WTC11 (cell line): Measurements from ENCODE around the gene APOBEC3H. TPM values are rescaled to one million over a fixed set of nuclear protein-coding genes. Genes with fewer than 3 reads are reported as not detected.

ENCODE experiments used
- ATAC-seq: fragments of 200-7000 bp; cut with Tn5 transposase; 2 replicates; pipeline ENCODE4 v1.10.0; 2021; ENCODE audit warnings: mild to moderate bottlenecking, moderate library complexity
- CTCF ChIA-PET: fragments of 300-600 bp; sonication (Branson Sonifier 250); formaldehyde crosslinking; loops from one replicate; lab custom pipeline; 2021; ENCODE audit warnings: antibody characterized with exemption; lab: Charles Lee
- POLR2A ChIA-PET: fragments of 350-600 bp; sonication (Branson Sonifier 250); formaldehyde crosslinking; loops from one replicate; lab custom pipeline; 2021; ENCODE audit warnings: antibody characterized with exemption; lab: Charles Lee
- DNase-seq: peaks from one replicate; pipeline ENCODE4 v3.0.0; 2021; ENCODE audit warnings: low spot score
- H3K27ac Mint-ChIP-seq: 2 replicates; pipeline ENCODE4 v1.8.0; 2021; ENCODE audit warnings: mixed read lengths
- H3K27me3 Mint-ChIP-seq: 2 replicates; pipeline ENCODE4 v1.8.0; 2021; ENCODE audit warnings: low read depth, mild to moderate bottlenecking, moderate library complexity, mixed read lengths
- H3K36me3 Mint-ChIP-seq: 2 replicates; pipeline ENCODE4 v1.8.0; 2021; ENCODE audit warnings: mixed read lengths
- H3K4me1 Mint-ChIP-seq: 2 replicates; pipeline ENCODE4 v1.8.0; 2022; ENCODE audit warnings: mixed read lengths
- H3K4me3 Mint-ChIP-seq: 2 replicates; pipeline ENCODE4 v1.8.0; 2021; ENCODE audit warnings: mild to moderate bottlenecking, moderate library complexity, mixed read lengths
- H3K9me3 Mint-ChIP-seq: 2 replicates; pipeline ENCODE4 v1.8.0; 2021; ENCODE audit warnings: mixed read lengths
- GRHL2 ChIP-seq: fragments of 250-450 bp; sonication (Bioruptor Pico); IDR thresholded peaks from 2 replicates; pipeline ENCODE4 v1.8.0; 2022; ENCODE audit warnings: mild to moderate bottlenecking, moderate library complexity; ENCODE audit not compliant: insufficient replicate concordance, severe bottlenecking
- JUN ChIP-seq: sonication (generic); formaldehyde crosslinking; IDR thresholded peaks from 2 replicates; pipeline ENCODE4 v1.8.0; 2023; ENCODE audit warnings: mild to moderate bottlenecking, missing genetic modification reagents
- KAT7 ChIP-seq: sonication (generic); formaldehyde crosslinking; IDR thresholded peaks from 2 replicates; pipeline ENCODE4 v1.8.1; 2023; ENCODE audit warnings: missing genetic modification reagents, mild to moderate bottlenecking, borderline replicate concordance
- NFYB ChIP-seq: sonication (generic); formaldehyde crosslinking; conservative IDR thresholded peaks from 2 replicates; pipeline ENCODE4 v1.8.0; 2022; ENCODE audit warnings: low read depth, missing genetic modification reagents
- NR1H2 ChIP-seq: sonication (generic); formaldehyde crosslinking; IDR thresholded peaks from 2 replicates; pipeline ENCODE4 v1.9.0; 2021; ENCODE audit warnings: mild to moderate bottlenecking, moderate library complexity, missing genetic modification reagents
- ZNF121 ChIP-seq: sonication (generic); formaldehyde crosslinking; IDR thresholded peaks from 2 replicates; pipeline ENCODE4 v1.8.0; 2023; ENCODE audit warnings: missing genetic modification reagents
- ZNF317 ChIP-seq: sonication (generic); formaldehyde crosslinking; IDR thresholded peaks from 2 replicates; pipeline ENCODE4 v1.8.1; 2023; ENCODE audit warnings: low read depth, mild to moderate bottlenecking, moderate library complexity, missing genetic modification reagents, borderline replicate concordance
- ZNF423 ChIP-seq: fragments of 250-450 bp; sonication (Bioruptor Pico); IDR thresholded peaks from 2 replicates; pipeline ENCODE4 v2.1.2; 2022; ENCODE audit warnings: mild to moderate bottlenecking, moderate library complexity
- total RNA-seq: library from RNA; stranded (reverse); gene quantifications from 3 replicates; pipeline ENCODE4 v1.2.3, GENCODE V29; 2021
- TF ChIP-seq, protein P1 (sequence below): fragments of 250-450 bp; sonication (Bioruptor Pico); IDR thresholded peaks from 2 replicates; pipeline ENCODE4 v1.9.0; 2021; ENCODE audit warnings: moderate library complexity, mild to moderate bottlenecking, inconsistent platforms, borderline replicate concordance
- TF ChIP-seq, protein P2 (sequence below): fragments of 200-600 bp; IDR thresholded peaks from 2 replicates; pipeline ENCODE4 v1.8.0; 2022; ENCODE audit warnings: antibody characterized with exemption
- TF ChIP-seq, protein P3 (sequence below): sonication (generic); formaldehyde crosslinking; IDR thresholded peaks from 2 replicates; pipeline ENCODE4 v1.8.1; 2023; ENCODE audit warnings: mild to moderate bottlenecking, missing genetic modification reagents
- TF ChIP-seq, protein P4 (sequence below): fragments of 250-450 bp; sonication (Bioruptor Pico); IDR thresholded peaks from 2 replicates; pipeline ENCODE4 v1.9.0; 2021; ENCODE audit warnings: mild to moderate bottlenecking
- TF ChIP-seq, protein P5 (sequence below): sonication (generic); formaldehyde crosslinking; IDR thresholded peaks from 2 replicates; pipeline ENCODE4 v1.8.1; 2022; ENCODE audit warnings: mild to moderate bottlenecking, moderate library complexity, missing genetic modification reagents
- TF ChIP-seq, protein P6 (sequence below): sonication (generic); formaldehyde crosslinking; IDR thresholded peaks from 2 replicates; pipeline ENCODE4 v1.8.0; 2022; ENCODE audit warnings: missing genetic modification reagents

The APOBEC3H gene
- total RNA-seq, 1 experiment from 2014 or later: 0.42 TPM

DNA sequence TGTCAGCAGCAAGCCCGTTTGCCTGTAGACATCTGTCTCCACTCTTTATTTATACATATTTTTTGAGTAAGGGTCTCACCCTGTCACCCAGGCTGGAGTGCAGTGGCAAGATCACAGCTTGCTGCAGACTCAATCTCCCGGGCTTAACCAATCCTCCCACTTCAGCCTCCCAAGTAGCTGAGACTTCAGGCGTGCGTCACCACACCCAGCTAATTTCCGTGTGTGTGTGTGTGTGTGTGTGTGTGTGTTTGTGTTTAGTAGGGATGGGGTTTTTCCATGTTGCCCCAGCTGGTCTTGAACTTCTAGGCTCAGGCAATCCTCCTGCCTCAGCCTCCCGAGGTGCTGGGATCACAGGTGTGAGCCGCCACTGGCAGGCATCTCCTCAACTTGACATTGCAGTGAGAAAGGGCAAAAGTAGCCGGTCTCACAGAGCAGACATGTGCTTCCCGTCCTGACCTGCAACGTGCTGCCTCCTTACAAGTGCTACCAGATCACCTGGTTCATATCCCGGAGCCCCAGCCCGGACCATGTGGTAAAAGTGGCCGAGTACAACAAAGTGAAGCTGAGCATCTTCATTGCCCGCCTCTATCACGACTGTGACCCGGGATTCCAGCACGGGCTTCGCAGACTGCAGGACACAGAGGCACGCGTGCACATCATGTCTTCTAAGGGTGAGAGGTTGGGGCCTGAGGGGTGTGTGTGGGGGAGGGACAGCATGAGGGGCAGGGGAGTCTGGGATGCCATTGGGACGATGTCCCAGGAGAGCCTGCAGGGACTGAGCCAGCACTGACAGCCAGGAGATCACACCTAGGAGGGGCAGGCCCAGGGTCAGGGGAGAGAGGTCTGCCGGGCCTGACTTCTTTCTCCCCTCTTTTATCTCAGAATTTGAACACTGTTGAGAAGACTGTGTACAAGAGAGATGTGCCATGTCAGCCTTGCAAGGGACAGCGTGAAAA, 5.6 kb upstream of the APOBEC3H start:
- CTCF ChIA-PET: no interaction called here
- H3K27me3 Mint-ChIP-seq: 0 out of 2 replicates have a peak, but pooled peaks cover 3% of the 10 kb centered on the region
- H3K4me3 Mint-ChIP-seq: no peak overlapping the region
- ATAC-seq (no peak), DNase-seq (no peak)
- H3K4me1 Mint-ChIP-seq: peaks cover 20% of the 10 kb centered on the region
- TF ChIP-seq, protein P1, sequence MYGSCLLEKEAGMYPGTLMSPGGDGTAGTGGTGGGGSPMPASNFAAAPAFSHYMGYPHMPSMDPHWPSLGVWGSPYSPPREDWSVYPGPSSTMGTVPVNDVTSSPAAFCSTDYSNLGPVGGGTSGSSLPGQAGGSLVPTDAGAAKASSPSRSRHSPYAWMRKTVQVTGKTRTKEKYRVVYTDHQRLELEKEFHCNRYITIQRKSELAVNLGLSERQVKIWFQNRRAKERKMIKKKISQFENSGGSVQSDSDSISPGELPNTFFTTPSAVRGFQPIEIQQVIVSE (CRISPR knock-in tag): no peak
- no peak for TF ChIP-seq NFYB (CRISPR knock-in tag)
- TF ChIP-seq, protein P2, sequence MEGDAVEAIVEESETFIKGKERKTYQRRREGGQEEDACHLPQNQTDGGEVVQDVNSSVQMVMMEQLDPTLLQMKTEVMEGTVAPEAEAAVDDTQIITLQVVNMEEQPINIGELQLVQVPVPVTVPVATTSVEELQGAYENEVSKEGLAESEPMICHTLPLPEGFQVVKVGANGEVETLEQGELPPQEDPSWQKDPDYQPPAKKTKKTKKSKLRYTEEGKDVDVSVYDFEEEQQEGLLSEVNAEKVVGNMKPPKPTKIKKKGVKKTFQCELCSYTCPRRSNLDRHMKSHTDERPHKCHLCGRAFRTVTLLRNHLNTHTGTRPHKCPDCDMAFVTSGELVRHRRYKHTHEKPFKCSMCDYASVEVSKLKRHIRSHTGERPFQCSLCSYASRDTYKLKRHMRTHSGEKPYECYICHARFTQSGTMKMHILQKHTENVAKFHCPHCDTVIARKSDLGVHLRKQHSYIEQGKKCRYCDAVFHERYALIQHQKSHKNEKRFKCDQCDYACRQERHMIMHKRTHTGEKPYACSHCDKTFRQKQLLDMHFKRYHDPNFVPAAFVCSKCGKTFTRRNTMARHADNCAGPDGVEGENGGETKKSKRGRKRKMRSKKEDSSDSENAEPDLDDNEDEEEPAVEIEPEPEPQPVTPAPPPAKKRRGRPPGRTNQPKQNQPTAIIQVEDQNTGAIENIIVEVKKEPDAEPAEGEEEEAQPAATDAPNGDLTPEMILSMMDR: no peak
- no peak for TF ChIP-seq ZNF121
- TF ChIP-seq, protein P3, sequence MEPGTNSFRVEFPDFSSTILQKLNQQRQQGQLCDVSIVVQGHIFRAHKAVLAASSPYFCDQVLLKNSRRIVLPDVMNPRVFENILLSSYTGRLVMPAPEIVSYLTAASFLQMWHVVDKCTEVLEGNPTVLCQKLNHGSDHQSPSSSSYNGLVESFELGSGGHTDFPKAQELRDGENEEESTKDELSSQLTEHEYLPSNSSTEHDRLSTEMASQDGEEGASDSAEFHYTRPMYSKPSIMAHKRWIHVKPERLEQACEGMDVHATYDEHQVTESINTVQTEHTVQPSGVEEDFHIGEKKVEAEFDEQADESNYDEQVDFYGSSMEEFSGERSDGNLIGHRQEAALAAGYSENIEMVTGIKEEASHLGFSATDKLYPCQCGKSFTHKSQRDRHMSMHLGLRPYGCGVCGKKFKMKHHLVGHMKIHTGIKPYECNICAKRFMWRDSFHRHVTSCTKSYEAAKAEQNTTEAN (CRISPR knock-in tag): no peak
- TF ChIP-seq ZNF423 (CRISPR knock-in tag): no peak
- TF ChIP-seq GRHL2 (CRISPR knock-in tag): no peak
- TF ChIP-seq, protein P4, sequence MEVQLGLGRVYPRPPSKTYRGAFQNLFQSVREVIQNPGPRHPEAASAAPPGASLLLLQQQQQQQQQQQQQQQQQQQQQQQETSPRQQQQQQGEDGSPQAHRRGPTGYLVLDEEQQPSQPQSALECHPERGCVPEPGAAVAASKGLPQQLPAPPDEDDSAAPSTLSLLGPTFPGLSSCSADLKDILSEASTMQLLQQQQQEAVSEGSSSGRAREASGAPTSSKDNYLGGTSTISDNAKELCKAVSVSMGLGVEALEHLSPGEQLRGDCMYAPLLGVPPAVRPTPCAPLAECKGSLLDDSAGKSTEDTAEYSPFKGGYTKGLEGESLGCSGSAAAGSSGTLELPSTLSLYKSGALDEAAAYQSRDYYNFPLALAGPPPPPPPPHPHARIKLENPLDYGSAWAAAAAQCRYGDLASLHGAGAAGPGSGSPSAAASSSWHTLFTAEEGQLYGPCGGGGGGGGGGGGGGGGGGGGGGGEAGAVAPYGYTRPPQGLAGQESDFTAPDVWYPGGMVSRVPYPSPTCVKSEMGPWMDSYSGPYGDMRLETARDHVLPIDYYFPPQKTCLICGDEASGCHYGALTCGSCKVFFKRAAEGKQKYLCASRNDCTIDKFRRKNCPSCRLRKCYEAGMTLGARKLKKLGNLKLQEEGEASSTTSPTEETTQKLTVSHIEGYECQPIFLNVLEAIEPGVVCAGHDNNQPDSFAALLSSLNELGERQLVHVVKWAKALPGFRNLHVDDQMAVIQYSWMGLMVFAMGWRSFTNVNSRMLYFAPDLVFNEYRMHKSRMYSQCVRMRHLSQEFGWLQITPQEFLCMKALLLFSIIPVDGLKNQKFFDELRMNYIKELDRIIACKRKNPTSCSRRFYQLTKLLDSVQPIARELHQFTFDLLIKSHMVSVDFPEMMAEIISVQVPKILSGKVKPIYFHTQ (CRISPR knock-in tag): no peak
- TF ChIP-seq JUN: no peak
- POLR2A ChIA-PET: no interaction called here
- no peaks in the 10 kb centered on the region for H3K36me3 Mint-ChIP-seq
- H3K27ac Mint-ChIP-seq: no peak overlapping the region
- H3K9me3 Mint-ChIP-seq: no peaks in the 10 kb centered on the region

DNA sequence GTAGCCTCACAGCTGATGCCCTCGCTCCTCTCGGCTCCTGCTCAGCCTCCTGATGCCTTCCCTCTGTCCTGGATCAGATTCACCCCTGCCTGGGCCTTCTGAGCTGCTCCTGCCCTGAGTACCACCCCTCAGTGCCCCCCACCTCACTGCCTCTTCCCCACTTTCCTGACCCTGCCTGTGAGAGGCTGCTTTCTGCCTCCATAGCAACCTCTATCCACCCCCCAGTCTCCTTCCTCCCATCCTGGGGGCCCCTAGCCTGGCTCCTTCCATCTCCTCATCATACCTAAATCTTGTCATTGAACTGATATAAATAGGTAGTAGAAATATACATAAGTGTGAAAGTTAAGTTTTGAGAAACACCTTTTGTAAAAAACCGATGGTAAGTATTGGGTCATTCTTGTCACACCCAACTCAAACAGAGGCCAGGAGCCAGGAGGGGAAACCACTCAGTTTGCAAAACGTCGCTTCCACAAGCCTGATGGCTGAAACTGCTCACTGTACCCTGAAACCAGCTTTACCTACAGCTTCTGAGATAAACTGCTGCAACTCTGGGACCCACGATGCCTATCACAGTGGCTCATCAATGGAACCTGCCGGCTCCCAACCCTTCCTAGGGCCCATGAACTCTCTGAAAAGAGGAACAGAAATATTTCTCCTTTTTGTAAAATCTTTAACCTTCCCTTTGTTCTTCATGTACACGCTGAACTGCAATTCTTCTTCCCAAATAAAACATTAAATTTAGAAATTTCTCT, 4.8 kb upstream of the APOBEC3H start:
- H3K27ac Mint-ChIP-seq: no peak overlapping the region
- ChIA-PET CTCF (interaction anchor here (1.0 kb wide), 1 partner anchor 214 kb away, joined by 3 read pairs; no protein-coding TSS in a partner anchor), POLR2A (no interaction called here)
- 0 out of 2 replicates have a peak, but pooled peaks cover 3% of the 10 kb centered on the region for H3K27me3 Mint-ChIP-seq
- ATAC-seq (no peak), DNase-seq (no peak)
- peaks cover 23% of the 10 kb centered on the region for H3K4me1 Mint-ChIP-seq
- H3K4me3 Mint-ChIP-seq: no peak overlapping the region
- no peaks in the 10 kb centered on the region for H3K36me3 Mint-ChIP-seq
- H3K9me3 Mint-ChIP-seq: no peaks in the 10 kb centered on the region
- no peak for TF ChIP-seq KAT7 (CRISPR knock-in tag)
- TF ChIP-seq ZNF317 (CRISPR knock-in tag): no peak
- TF ChIP-seq, protein P3 (CRISPR knock-in tag): no peak
- TF ChIP-seq, protein P5, sequence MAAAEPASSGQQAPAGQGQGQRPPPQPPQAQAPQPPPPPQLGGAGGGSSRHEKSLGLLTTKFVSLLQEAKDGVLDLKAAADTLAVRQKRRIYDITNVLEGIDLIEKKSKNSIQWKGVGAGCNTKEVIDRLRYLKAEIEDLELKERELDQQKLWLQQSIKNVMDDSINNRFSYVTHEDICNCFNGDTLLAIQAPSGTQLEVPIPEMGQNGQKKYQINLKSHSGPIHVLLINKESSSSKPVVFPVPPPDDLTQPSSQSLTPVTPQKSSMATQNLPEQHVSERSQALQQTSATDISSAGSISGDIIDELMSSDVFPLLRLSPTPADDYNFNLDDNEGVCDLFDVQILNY (CRISPR knock-in tag): no peak
- TF ChIP-seq NR1H2 (CRISPR knock-in tag): no peak
- TF ChIP-seq, protein P6, sequence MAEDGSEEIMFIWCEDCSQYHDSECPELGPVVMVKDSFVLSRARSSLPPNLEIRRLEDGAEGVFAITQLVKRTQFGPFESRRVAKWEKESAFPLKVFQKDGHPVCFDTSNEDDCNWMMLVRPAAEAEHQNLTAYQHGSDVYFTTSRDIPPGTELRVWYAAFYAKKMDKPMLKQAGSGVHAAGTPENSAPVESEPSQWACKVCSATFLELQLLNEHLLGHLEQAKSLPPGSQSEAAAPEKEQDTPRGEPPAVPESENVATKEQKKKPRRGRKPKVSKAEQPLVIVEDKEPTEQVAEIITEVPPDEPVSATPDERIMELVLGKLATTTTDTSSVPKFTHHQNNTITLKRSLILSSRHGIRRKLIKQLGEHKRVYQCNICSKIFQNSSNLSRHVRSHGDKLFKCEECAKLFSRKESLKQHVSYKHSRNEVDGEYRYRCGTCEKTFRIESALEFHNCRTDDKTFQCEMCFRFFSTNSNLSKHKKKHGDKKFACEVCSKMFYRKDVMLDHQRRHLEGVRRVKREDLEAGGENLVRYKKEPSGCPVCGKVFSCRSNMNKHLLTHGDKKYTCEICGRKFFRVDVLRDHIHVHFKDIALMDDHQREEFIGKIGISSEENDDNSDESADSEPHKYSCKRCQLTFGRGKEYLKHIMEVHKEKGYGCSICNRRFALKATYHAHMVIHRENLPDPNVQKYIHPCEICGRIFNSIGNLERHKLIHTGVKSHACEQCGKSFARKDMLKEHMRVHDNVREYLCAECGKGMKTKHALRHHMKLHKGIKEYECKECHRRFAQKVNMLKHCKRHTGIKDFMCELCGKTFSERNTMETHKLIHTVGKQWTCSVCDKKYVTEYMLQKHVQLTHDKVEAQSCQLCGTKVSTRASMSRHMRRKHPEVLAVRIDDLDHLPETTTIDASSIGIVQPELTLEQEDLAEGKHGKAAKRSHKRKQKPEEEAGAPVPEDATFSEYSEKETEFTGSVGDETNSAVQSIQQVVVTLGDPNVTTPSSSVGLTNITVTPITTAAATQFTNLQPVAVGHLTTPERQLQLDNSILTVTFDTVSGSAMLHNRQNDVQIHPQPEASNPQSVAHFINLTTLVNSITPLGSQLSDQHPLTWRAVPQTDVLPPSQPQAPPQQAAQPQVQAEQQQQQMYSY: no peak
